GM21423 (cell line): ENCODE data around the gene PPP1R1C.
A peak's percentile ranks its signal among the peaks of the same experiment; 100 is the strongest.

ENCODE experiments used
- ATAC-seq: cut with Tn5 transposase; IDR thresholded peaks from one replicate; pipeline ENCODE4 v1.9.1; 2021; ENCODE audit warnings: mild to moderate bottlenecking, moderate library complexity; ENCODE audit not compliant: unreplicated experiment

The PPP1R1C gene

DNA sequence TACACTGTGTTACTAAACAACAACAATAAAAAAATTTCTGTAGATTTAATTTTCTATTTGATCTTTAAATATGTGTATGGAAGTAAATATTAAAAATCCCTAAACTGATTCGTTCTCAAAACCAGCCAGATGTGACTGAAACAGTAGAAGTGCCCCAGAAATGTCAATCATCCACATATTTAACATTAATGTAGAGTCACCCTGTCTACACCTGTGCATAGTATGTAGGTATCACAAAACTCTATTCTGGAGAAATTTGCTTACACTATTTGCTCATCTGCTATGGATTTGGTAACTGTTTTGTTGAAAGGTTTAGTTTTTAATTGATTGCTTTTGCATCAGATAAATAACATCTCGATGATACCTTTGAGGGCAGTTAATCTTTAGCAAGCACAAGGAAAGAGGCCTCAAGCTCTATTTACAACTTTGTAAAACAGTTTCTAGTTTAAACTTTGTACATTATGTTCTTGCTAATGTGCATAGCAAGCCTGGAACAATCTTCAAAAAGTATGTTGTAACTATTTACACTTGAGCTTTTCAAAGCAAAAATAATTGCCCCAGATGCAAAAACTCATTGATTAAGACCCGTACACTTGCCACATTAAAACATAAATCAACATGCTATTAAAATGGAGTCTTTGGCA, 76.8 kb downstream of the PPP1R1C start:
- ATAC-seq = no peak

DNA sequence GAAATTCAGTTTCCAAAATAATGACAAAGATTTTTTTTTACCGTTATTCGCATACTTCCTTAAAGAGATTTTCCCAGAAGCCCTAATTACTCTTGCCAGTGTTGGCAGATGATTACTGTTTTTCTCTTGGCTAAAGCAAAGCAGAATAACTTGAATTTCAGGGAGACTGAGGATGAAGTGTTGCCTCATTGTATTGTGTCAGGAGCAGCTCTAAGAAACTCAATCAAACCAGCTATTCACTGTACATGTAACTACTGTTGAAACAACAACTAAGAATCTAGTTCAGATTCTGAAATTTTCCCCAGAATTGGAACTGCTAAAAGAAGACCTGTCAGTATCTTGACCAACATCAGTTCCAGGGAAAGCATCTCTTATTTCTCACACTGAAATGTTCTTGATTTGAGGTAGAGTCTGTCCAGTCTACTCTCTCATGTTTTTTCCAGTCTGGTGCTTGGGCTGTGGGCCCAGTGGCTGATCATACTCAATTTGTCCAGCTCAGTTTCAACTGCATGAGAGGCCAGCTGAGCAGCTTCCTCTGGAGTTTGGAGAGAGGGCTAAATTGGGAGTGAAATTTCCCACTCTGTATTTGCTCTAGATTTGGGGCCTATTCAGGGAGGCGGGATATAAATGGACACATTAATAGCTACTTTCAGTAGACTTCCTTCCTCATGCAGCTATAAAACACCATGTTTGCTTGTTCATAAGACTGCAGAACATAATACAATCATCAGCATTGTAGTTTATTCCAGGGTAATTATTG, 78.5 kb downstream of the PPP1R1C start:
- no peak for ATAC-seq

DNA sequence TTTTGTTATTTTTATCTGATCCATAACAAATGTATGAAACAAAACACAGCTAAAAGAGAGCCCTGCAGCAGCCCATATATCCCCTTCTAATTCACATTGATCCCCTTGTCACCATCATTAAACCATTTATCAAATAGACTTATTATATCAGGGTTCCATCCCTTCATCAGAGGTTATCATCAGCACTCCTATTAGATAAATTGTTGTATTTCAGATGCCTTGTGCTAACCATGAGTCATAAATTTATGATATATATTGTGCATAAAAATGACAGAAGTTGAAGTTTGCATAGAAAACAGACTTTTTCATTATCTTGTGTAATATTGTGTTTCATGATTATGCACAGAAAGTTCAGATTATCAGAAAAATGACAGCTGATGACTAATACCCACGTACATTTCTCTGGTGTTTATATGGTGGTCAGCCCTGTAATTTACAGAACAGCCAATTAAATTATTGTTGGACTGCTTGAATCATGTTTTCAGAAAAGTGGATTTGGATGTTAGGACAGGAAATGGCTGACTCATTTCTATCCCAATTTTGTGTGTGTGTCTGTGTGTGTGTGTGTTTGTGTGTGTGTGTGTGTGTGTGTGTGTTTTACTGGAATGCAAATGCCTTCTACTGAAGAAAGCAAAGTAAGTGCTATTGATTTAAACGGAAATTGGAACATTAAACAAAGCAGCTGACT, 80.9 kb downstream of the PPP1R1C start:
- no peak for ATAC-seq

DNA sequence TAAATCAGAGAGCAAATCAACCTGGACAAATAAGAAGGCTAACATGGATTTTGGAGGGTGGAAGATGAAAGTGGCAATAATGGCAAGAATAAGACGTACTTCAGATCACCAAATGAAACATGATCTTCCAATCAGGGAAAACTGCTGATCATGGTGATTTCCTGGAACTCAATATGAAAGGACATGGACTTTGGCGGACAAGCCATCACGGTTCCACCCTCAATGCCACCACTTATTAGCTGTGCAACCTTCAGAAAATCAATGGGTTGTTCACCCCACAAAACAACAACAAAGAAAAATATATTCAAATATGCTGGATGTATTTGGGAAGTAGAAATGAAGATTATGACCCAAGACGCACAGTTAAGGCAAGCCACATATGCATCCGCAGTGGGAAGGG, 81.7 kb downstream of the PPP1R1C start:
- ATAC-seq = no peak

DNA sequence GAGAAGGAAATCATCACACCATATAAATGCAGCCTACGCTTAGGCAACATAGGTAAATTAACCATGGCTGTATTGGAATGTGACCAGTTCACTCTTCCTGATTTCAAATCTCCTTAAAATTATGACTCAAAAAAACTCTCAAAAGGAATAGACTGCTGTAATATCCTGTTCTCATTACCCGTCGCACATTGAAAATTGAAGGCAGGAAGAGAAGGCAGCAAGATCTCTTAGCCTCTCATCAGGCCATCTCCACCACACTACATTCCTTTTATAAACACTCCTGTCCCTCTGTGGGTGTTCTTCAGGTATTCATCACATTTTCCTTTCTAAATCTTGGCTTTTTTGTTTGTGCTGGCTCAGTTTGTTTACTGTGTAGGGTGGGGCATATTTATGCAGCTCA, 83.2 kb downstream of the PPP1R1C start:
- no peak for ATAC-seq

DNA sequence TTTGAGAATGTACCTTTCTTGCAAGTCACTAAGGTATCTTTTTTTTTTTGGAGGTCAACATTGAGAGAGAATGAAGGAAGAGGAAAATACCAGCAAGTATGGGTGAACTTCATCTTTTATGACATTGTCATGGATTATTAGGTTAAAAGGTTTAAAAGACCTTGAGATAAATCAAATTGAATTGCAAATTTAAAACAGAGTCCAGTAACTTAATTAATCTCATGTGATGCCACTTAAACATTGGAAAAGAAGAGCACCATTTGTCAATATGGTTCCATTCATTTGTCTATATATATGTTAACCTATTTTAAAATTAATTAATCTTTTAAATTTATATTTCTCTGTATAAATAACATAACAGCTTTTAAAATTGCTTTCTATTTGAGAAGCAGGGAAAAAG, 83.8 kb downstream of the PPP1R1C start:
- no peak for ATAC-seq

DNA sequence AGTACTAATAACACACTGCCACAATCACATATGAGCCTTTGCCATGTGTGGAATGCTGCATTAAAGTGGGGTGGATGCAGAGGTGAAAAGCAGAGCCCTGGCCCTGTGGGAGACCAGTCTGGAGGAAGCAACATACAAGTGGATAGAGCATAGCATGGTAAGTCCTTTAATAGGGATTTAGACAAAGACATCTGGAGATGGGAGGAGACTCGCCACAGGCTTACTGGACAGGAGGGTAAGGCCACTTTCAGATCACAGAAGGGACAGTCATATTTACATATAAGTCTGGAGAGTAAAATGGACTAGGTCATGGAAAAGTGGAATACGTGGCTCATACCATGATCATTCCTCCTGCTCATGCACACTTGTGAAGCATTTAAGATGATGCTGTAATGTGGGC, 84.3 kb downstream of the PPP1R1C start:
- ATAC-seq = no peak

DNA sequence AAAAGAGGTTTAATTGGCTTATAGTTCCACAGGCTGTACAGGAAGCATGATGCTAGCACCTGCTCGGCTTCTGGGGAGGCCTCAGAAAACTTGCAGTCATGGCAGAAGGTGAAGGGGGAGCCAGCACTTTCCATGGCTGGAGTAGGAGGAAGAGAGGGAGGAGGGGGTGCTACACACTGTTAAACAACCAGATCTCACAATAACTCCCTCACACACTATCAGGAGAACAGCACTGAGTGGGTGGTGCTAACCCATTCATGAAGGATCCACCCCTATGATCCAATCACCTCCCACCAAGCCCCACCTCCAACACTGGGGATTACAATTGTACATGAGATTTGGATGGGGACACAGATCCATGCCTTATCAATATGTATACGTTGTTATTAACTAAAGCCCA, 85.1 kb downstream of the PPP1R1C start:
- no peak for ATAC-seq

DNA sequence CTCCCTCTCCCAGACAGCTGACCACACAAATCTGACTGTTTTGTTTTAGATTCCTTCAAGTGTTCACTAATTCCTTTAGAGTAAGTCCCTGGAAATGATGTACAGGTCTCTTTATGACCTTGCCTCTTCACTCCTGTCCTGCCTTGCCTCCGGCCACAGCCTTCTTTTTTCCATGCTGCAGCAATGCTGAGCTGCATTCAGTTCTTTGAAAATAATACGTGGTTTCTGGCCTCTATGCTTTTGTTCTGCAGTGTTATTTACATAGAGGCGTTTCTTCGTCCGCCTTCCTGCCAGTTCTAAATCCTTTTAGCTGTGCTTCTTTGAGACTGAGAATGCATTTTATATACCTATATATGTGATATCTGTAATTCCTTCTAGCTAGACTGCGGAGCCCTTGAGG, 87.2 kb downstream of the PPP1R1C start:
- ATAC-seq = no peak

DNA sequence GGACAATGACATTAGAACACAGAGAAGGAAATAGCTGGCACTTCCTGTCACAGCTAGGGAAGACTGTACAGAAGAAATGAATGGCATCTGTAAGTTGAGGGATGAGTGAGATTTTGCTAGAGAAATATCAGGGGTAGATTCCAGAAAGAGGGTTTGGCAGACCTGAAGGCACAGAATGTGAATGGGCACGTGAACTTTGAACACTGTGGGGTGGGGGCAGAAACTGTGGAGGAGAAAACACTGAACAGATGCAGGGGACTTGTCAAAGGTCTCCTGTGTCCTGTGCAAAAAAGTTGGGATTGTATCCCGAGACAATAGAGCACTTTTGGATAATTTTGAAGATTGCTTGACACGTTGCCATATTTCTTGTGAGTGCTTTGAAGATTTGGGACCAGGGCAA, 88.0 kb downstream of the PPP1R1C start:
- no peak for ATAC-seq

DNA sequence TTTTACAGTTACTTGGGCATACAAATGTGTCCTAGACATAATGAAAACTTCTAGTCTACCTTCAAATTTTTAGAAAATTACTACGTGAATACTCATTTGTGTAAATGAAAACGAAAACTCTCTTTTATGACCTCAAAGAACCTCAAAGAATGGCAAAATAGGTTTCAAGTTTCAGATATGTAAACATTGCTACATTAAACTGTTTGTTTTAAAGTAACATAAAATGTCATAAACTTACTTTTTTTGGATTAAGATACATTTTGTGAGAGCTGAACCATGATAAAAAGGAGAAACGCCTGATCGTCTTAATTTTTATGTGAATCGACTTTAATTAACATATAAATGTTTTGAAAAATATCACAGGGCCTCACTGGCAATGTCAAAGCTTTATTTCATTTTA, 91.4 kb downstream of the PPP1R1C start:
- ATAC-seq = no peak

DNA sequence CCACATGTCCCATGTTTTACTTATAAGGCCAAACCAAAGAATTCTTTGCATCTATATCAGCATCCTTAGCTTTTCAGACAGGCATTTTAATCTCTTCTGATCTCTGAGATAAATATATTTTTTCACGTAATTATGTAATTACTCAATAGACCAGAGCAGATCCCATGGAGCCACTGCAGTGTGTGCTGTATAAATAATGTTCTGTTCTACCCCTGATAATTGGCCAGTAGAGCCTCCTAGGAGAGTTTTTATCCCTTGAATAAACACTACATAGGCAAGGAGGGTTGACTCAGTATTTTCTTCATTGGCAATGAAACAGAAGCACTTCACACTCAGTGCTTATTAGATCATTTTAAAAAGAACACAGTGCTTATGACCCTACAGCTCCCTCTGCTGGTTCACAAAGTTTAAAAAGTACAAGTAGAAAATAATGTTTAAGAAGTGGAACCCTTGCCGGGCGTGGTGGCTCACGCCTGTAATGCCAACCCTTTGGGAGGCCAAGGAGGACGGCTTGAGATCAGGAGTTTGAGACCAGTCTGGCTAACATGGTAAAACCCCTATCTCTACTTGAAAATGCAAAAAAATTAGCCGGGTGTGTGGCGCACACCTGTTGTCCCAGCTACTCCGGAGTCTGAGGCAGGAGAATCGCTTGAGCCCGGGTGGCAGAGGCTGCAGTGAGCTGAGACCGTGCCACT, 91.9 kb downstream of the PPP1R1C start:
- peak; percentile 76 for ATAC-seq

DNA sequence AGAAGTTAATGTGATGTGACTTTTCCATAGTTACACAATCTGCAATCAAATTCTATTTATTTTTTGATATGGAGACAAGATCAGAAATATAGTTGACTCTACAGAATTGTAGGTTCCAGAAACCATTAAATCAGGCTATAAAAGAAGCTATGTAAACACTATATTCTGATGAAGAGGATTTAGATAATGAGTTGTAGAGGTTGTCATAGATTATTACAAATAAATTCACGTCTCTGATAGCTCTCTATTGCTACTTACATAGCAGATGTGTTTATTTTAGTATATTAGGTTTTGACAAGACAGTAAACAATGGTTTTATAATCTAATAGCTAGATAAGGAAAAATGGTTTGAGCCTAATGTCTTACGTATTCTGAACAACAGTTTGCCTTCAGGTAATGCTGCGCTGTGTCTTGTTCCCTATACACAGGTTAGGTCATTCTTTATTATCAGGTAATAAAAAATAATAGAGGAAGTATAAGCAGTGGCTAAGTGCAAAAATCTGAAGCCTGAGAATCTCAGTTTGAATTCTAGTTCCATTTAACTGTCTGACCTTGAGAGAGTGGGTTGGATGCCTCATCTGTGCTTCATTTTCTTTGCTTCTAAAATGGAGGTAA, 93.4 kb downstream of the PPP1R1C start:
- ATAC-seq = no peak

DNA sequence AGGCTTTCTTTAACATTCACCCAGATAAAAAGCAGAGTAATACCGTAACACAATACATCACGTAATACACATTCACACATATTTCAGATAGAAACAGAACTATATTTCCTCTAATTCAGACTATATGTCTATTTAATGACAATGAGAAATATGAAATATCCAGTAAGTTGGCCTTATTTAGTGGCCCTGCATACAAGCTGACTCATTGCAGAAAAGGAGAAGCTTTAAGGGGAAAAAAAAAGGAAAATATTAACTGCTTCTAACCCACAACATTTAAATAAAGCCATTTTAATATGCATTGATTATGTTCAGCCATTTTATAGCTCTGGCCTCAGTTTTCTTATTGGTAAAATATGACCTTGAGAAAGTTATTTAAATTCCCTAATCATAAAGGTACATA, 94.8 kb downstream of the PPP1R1C start:
- no peak for ATAC-seq

DNA sequence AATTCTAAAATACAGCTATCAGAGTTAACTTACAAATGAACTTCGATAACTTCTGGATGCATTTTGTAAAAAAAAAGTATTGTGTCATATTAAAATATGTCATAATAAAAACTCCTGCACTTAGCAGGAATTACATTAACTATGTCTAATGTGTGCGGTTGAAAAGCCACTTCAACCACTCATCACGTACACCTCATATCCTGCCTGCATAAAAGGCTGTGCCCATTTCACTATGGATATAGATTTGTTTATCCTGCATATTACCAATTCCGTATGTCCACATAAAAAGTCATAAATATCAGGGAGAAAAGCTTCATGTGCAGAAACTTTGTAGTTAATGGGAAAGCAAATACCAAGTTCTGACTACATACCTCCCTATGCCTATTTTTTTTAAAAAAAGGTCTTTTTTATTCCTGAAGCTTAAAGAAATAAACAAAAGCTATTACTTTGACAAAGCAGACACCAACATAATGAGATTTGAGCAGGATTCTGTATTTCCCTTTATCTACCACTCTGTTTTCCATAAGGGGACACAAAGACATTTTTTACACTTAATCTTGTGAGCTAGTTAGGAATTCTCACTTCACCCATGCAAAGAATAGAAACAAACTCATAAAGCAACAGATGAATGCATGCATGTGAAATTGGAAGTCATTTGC, 96.1 kb downstream of the PPP1R1C start:
- no peak for ATAC-seq

DNA sequence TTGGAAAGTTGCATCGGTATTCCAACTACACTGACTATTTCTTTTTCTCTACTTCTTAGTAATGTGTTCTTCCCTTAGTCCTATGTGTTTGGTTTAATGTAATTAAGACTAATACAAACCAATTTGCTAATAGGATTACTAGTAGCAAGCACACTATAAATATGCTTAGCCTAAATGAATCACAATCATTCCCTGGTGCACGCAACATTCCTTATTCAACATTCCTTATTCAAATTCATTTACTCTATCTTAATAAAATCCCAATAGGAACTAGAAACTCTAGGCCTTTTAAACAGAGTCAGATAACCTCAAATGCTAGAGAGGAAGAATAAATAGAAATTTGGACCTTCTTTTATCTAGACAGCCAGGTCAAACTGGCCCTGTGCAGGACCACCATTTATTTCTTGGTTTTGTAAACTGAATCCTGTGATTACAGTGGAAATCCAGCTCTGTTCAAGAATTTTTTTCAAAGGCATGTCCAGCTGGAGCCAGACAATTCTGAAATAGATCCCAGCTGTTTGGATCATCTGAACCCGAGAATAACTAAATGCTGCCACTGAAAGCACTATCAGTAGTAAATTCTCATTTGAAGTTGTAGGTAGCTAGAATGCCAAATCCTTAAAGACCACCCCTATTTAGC, 103.1 kb downstream of the PPP1R1C start:
- ATAC-seq = no peak

DNA sequence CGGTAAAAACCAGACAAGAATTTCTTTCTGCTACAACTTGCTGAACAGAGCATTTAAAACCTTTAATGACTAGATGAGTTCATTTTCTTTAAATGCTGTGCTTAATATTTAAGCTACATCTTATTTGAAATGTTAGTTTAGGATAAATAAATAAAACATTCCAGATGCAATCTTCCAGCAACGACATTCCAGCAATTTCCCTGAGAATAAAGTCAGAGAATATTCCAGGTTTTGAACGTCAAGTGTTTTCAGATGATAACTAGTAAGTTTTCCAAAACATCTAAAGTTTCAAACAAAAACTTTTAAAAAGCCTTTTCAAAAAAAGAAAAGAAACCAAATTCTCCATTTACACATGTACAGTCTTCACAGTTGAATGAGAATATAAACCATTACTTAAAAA, 104.8 kb downstream of the PPP1R1C start:
- no peak for ATAC-seq

DNA sequence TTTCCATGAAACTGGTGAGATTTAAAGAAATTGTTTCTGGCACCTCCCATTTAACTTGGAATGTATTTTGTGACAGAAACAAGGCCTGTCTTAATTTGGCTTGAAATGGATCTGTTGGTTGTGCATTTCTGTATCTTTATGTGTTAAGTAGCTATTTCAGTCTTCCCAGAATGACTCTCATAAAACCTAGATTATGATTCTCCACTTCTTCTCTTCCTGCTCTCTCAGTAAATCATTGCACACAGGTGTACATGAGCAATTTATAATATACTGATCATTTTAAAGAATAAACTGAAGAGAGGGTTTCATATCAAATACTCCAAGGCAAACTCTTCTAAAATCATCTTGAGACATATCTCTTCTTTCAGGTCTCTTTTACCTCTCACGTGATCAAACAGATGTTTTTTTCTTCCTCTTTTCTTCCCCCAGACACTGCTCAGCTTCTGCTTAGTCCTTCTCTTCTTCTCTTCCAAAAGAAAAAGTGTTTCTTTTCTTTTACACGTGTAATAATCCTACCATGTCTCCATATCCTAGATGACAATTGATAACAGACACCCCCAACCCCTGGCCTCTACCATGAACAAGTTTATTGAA, 112.0 kb downstream of the PPP1R1C start:
- no peak for ATAC-seq

DNA sequence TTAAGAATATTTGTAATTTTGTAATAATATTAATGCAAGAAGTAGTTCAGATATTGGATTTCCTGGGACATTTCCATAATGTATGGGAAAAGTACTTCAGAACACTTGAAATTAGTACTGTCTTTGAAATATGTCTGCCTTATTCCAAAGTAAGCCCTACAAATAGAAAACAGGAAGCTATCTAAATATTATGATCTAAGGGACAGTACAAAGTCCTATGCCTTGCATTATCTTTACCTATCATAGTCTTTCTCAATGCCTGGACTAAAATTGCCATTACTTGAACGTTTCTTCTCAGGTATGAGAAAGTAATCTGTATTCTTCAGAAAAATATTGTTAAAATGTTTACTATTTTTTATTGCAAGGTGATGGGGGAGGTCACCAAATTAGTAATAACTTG, 113.0 kb downstream of the PPP1R1C start:
- ATAC-seq = no peak

DNA sequence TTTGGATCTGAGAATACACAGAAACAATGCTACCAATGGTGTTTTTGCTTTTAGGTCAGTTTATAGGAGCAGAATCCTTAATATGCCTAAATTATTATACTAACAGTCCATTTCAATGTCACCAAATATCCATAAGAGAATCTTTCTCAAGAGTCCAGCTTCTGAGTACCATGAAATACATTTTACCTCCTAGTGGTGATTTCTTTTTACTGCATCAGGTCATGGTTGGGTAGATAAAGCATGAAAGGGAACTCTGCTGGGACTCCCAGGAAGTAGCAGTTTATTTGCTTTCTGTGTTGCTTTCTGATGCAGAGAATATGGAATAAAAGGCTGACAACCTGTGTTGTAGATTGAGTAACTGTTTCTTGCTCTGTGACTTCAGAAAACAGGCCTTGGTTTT, 115.6 kb downstream of the PPP1R1C start:
- ATAC-seq = no peak
